ENCODE results near the gene ANXA7.
"Not testable (repeated sequence)": the region's sequence is repeated elsewhere in the genome, so short reads cannot be mapped to it uniquely, and the experiment has no call there.

ANXA7 gene

DNA sequence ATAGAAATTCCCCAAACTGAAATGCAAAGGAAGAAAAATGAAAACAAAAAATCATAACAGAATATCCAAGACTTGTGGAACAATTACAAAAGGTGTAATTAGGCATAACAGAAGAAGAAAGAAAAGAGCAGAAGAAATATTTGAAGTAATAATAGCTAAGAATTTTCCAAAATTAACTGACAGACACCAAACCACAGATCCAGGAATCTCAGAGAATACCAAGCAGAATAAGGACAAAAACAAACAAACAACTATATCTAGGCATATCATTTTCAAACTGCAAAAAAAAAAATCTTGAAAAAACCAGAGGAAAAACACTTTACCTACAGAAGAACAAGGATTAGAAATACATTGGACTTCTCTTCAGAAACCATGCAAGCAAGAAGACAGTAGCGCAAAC is 80.7 kb downstream of the ANXA7 start:
- no peak for DNase-seq

DNA sequence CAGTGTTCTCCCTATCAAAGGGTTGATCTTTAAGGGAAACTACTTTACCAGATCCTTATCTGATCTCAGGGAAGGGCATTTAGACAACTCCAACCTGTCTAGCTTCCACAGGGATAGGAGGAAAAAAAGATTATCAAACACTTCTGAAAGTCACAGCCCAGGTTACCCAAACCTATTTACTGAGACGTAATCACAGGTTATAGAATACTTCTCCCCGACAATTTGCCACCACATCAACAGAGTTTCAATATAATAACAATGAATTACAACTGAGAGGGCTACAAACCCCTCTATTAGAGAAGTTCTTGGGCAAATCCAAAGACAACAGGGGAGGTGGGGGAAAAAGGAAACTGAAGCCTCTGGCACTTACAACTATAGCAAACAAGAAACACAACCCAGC is 81.5 kb downstream of the ANXA7 start:
- no peak for DNase-seq

DNA sequence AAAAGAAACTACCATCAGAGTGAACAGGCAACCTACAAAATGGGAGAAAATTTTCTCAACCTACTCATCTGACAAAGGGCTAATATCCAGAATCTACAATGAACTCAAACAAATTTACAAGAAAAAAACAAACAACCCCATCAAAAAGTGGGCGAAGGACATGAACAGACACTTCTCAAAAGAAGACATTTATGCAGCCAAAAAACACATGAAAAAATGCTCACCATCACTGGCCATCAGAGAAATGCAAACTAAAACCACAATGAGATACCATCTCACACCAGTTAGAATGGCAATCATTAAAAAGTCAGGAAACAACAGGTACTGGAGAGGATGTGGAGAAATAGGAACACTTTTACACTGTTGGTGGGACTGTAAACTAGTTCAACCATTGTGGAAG is 85.3 kb downstream of the ANXA7 start:
- DNase-seq: not testable (repeated sequence)

DNA sequence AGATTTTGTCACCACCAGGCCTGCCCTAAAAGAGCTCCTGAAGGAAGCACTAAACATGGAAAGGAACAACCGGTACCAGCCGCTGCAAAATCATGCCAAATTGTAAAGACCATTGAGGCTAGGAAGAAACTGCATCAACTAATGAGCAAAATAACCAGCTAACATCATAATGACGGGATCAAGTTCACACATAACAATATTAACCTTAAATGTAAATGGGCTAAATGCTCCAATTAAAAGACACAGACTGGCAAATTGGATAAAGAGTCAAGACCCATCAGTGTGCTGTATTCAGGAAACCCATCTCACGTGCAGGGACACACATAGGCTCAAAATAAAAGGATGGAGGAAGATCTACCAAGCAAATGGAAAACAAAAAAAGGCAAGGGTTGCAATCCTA is 88.6 kb downstream of the ANXA7 start:
- DNase-seq: not testable (repeated sequence)

Data from stimulated activated naive CD4-positive, alpha-beta T cell treated with Interleukin-2 at 50 U/mL for 16 hours (primary cell).